ENCODE measurements around the gene CDK19. TPM values are rescaled to one million over a fixed set of nuclear protein-coding genes. Genes with fewer than 3 reads are reported as not detected.
A peak's percentile ranks its signal among the peaks of the same experiment; 100 is the strongest.

CDK19 gene
- polyA plus RNA-seq, 6 donors from 2014 or later, result 0.51 to 5.4 (median 3.9) TPM

DNA sequence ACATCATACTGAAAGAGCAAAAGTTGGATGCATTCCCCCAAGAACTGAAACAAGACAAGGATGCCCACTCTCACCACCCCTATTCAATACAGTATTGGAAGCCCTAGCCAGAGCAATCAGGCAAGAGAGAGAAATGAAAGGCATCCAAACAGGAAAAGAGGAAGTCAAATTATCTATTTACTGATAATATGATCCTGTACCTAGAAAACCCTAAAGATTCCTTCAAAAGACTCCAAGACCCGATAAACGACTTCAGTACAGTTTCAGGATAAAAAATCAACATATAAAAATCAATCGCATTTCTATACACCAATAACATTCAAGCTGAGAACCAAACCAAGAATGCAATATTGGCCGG, 14.5 kb downstream of the CDK19 start:
- H3K27me3 Mint-ChIP-seq, result no peaks in the 10 kb centered on the region
- peak overlapping the region in 5 of 6 donors; percentile 15 to 81 (median 72) for H3K27ac Mint-ChIP-seq
- H3K36me3 Mint-ChIP-seq, result peaks cover 0 to 5% of the 10 kb centered on the region in 2 donors
- peaks cover 0 to 3% (median 0%) of the 10 kb centered on the region in 7 donors for H3K9me3 Mint-ChIP-seq
- peak overlapping the region in 1 of 8 donors; percentile 0 for H3K4me3 Mint-ChIP-seq
- DNase-seq, result no peak
- ATAC-seq (ENCODE audit: low read depth in 2 of 2), result no peak
- peaks cover 38 to 64% (median 44%) of the 10 kb centered on the region in 3 donors for H3K4me1 Mint-ChIP-seq

- no peaks in the 10 kb centered on the region for H3K27me3 Mint-ChIP-seq
- H3K27ac Mint-ChIP-seq, result peak overlapping the region in 5 of 6 donors; percentile 15 to 81 (median 72)
- peaks cover 0 to 5% of the 10 kb centered on the region in 2 donors for H3K36me3 Mint-ChIP-seq
- peaks cover 0 to 3% (median 0%) of the 10 kb centered on the region in 7 donors for H3K9me3 Mint-ChIP-seq
- H3K4me1 Mint-ChIP-seq, result peaks cover 38 to 60% (median 42%) of the 10 kb centered on the region in 3 donors
- no peak overlapping the region for H3K4me3 Mint-ChIP-seq
- no peak for DNase-seq
- ATAC-seq (ENCODE audit: low read depth in 2 of 2), result no peak
Observed at GRCh38 chr6:110800196-110800838, 15.0 kb downstream of the CDK19 start.

GRCh38 chr6:110799655-110800054, 15.6 kb downstream of the CDK19 start:
- Mint-ChIP-seq H3K9me3 (peaks cover 0 to 3% (median 0%) of the 10 kb centered on the region in 7 donors), H3K36me3 (peaks cover 0 to 5% of the 10 kb centered on the region in 2 donors), H3K27ac (peak overlapping the region in 2 of 6 donors; percentile 24 to 31), H3K4me1 (peaks cover 37 to 58% (median 40%) of the 10 kb centered on the region in 3 donors), H3K4me3 (no peak overlapping the region), H3K27me3 (no peaks in the 10 kb centered on the region)
- ATAC-seq (ENCODE audit: low read depth in 2 of 2), result no peak
- DNase-seq, result no peak

DNA sequence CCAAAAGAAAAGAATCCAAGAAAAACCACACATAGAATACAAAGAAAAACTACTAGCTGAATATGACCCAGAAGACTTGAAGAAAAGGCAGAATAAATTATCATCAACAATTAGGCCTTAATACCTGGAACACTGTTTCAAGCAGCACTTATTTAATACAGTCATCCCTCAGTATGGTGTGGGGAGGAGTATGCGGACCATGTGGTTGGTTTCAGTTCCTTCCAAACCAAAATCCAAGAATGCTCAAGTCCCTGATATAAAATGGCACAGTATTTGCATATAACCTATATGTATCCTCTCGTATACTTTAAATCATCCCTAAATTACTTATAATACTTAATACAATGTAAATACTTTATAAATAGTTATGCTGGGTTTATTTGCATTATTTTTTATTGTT, 16.1 kb downstream of the CDK19 start:
- ATAC-seq (ENCODE audit: low read depth in 2 of 2) (peak; percentile 89), DNase-seq (peak; percentile 24)
- Mint-ChIP-seq H3K27me3 (no peaks in the 10 kb centered on the region), H3K27ac (no peak overlapping the region), H3K4me3 (peak overlapping the region in 3 of 8 donors; percentile 20 to 26 (median 26)), H3K9me3 (peaks cover 0 to 3% (median 0%) of the 10 kb centered on the region in 7 donors), H3K36me3 (peaks cover 0 to 5% of the 10 kb centered on the region in 2 donors), H3K4me1 (peaks cover 36 to 58% (median 40%) of the 10 kb centered on the region in 3 donors)

DNA sequence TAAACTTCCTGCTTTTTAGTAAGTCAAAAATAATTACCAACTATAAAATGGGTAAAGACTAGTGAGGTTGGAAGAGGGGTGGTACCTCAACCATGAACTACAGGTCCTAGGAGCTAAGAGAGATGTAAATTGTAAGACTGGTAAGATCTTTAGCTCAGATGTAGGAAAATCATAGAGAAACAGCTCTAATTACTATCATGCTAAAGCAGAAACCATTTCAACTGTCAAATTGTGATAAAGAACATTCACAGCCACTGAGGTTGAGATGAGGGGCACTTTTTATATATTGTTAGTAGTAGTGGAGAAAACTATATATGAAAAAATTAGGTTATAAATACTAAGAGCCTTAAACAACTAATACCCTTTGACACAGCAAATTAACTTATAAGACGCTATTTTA, 20.0 kb downstream of the CDK19 start:
- DNase-seq (no peak), ATAC-seq (ENCODE audit: low read depth in 2 of 2) (no peak)
- Mint-ChIP-seq H3K27ac (no peak overlapping the region), H3K36me3 (peaks cover 0 to 7% of the 10 kb centered on the region in 2 donors), H3K4me3 (no peak overlapping the region), H3K27me3 (no peaks in the 10 kb centered on the region), H3K4me1 (peaks cover 24 to 35% (median 25%) of the 10 kb centered on the region in 3 donors), H3K9me3 (no peaks in the 10 kb centered on the region)

GRCh38 chr6:110786696-110787095, 28.6 kb downstream of the CDK19 start:
- Mint-ChIP-seq H3K27ac (peak overlapping the region in 2 of 6 donors; percentile 11 to 43), H3K27me3 (no peaks in the 10 kb centered on the region), H3K4me1 (peaks cover 26 to 35% (median 33%) of the 10 kb centered on the region in 3 donors), H3K9me3 (peaks cover 0 to 9% (median 7%) of the 10 kb centered on the region in 7 donors), H3K36me3 (peaks cover 7 to 8% of the 10 kb centered on the region in 2 donors), H3K4me3 (no peak overlapping the region)
- ATAC-seq (ENCODE audit: low read depth in 2 of 2), result no peak
- DNase-seq, result no peak

GRCh38 chr6:110786271-110786670, 29.0 kb downstream of the CDK19 start:
- no peak for ATAC-seq (ENCODE audit: low read depth in 2 of 2)
- peaks cover 0 to 9% (median 7%) of the 10 kb centered on the region in 7 donors for H3K9me3 Mint-ChIP-seq

GRCh38 chr6:110784610-110784979, 30.7 kb downstream of the CDK19 start:
- no peak overlapping the region for H3K4me3 Mint-ChIP-seq
- H3K27me3 Mint-ChIP-seq, result no peaks in the 10 kb centered on the region
- peak overlapping the region in 5 of 6 donors; percentile 4 to 46 (median 17) for H3K27ac Mint-ChIP-seq
- ATAC-seq (ENCODE audit: low read depth in 2 of 2) (no peak), DNase-seq (no peak)
- H3K9me3 Mint-ChIP-seq, result peaks cover 0 to 10% (median 8%) of the 10 kb centered on the region in 7 donors
- H3K36me3 Mint-ChIP-seq, result peaks cover 7 to 8% of the 10 kb centered on the region in 2 donors
- peaks cover 34 to 41% (median 35%) of the 10 kb centered on the region in 3 donors for H3K4me1 Mint-ChIP-seq

More at GRCh38 chr6:110786271-110786670, 29.0 kb downstream of the CDK19 start:
- H3K27me3 Mint-ChIP-seq, result no peaks in the 10 kb centered on the region
- DNase-seq, result no peak
- no peak overlapping the region for H3K4me3 Mint-ChIP-seq
- peaks cover 7 to 8% of the 10 kb centered on the region in 2 donors for H3K36me3 Mint-ChIP-seq
- H3K27ac Mint-ChIP-seq, result peak overlapping the region in 2 of 6 donors; percentile 11 to 43
- H3K4me1 Mint-ChIP-seq, result peaks cover 30 to 37% (median 35%) of the 10 kb centered on the region in 3 donors

DNA sequence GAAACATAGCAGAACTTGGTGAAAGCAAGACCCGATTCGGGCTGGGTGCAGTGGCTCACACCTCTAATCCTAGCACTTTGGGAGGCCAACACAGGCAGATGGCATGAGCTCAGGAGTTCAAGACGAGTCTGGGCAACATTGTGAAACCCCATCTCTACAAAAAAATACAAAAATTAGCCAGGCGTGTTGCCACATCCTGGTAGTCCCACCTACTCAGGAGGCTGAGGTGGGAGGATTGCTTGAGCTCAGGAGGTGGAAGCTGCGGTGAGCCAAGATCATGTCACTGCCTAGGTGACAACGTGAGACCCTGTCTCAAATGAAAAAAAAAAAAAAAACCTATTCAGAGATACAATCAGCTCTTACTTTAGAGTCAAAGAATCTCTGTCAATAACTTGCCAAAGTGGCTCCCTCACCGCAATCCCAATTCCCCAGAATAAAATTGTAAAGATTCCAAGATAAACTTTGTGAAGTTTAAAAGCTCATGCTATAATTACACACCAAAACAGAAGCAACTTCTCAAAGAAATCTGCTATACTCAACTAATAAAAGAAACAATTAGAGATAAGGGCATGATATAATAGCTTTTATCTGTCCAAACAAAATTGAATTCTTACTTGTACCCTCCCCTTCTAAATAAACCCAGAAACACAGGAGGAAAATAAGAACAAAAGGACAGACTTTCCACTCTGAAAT, 33.6 kb downstream of the CDK19 start:
- ATAC-seq (ENCODE audit: low read depth in 2 of 2) (no peak), DNase-seq (no peak)
- Mint-ChIP-seq H3K27ac (peak overlapping the region in 3 of 6 donors; percentile 3 to 39 (median 18)), H3K4me1 (peaks cover 34 to 47% (median 43%) of the 10 kb centered on the region in 3 donors), H3K4me3 (peak overlapping the region in 1 of 8 donors; percentile 10), H3K27me3 (no peaks in the 10 kb centered on the region), H3K9me3 (peaks cover 0 to 2% (median 0%) of the 10 kb centered on the region in 7 donors), H3K36me3 (peaks cover 0 to 4% of the 10 kb centered on the region in 2 donors)

- ATAC-seq (ENCODE audit: low read depth in 2 of 2) (no peak), DNase-seq (no peak)
- Mint-ChIP-seq H3K9me3 (peaks cover 0 to 2% (median 0%) of the 10 kb centered on the region in 7 donors), H3K36me3 (peaks cover 0 to 4% of the 10 kb centered on the region in 2 donors), H3K27me3 (no peaks in the 10 kb centered on the region), H3K27ac (peak overlapping the region in 1 of 6 donors; percentile 1), H3K4me3 (no peak overlapping the region), H3K4me1 (peaks cover 19 to 30% (median 21%) of the 10 kb centered on the region in 3 donors)
Observed at GRCh38 chr6:110778333-110778732, 36.9 kb downstream of the CDK19 start.

GRCh38 chr6:110777636-110778035, 37.6 kb downstream of the CDK19 start:
- DNase-seq, result no peak
- no peak for ATAC-seq (ENCODE audit: low read depth in 2 of 2)
- H3K4me3 Mint-ChIP-seq, result peak overlapping the region in 1 of 8 donors; percentile 3
- H3K27ac Mint-ChIP-seq, result peak overlapping the region in 3 of 6 donors; percentile 3 to 90 (median 16)
- H3K36me3 Mint-ChIP-seq, result peaks cover 0 to 4% of the 10 kb centered on the region in 2 donors
- H3K9me3 Mint-ChIP-seq, result peaks cover 0 to 2% (median 0%) of the 10 kb centered on the region in 7 donors
- H3K27me3 Mint-ChIP-seq, result no peaks in the 10 kb centered on the region
- peaks cover 14 to 23% (median 15%) of the 10 kb centered on the region in 3 donors for H3K4me1 Mint-ChIP-seq

- Mint-ChIP-seq H3K27me3 (no peaks in the 10 kb centered on the region), H3K4me1 (peaks cover 12 to 18% (median 17%) of the 10 kb centered on the region in 3 donors), H3K27ac (peak overlapping the region in 1 of 6 donors; percentile 74), H3K9me3 (peaks cover 0 to 4% (median 0%) of the 10 kb centered on the region in 7 donors), H3K36me3 (peaks cover 9 to 12% of the 10 kb centered on the region in 2 donors), H3K4me3 (peak overlapping the region in 1 of 8 donors; percentile 81)
- ATAC-seq (ENCODE audit: low read depth in 2 of 2) (no peak), DNase-seq (no peak)
Observed at GRCh38 chr6:110776413-110776812, 38.9 kb downstream of the CDK19 start.

DNA sequence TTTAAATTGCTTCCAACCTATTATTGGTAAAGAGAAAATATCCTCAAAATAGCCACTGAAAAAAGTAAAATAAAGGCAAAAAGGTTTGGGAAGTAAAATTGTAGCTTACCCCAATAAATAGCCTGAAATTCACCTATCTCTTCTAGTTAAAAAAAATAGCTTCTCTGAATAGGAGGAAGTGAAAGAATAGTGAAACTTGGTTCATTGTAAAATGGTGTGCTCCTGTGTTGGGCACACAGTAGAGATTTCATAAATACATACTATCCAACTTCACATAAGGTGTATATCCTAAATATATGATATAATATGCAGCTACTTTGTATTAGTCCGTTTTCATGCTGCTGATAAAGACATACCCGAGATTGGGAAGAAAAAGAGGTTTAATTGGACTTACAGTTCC, 45.3 kb downstream of the CDK19 start:
- H3K36me3 Mint-ChIP-seq, result peaks cover 11 to 14% of the 10 kb centered on the region in 2 donors
- peak; percentile 21 for DNase-seq
- H3K27me3 Mint-ChIP-seq, result no peaks in the 10 kb centered on the region
- peaks cover 8 to 34% (median 19%) of the 10 kb centered on the region in 3 donors for H3K4me1 Mint-ChIP-seq
- peaks cover 0 to 14% (median 5%) of the 10 kb centered on the region in 7 donors for H3K9me3 Mint-ChIP-seq
- peak; percentile 72 to 73 for ATAC-seq (ENCODE audit: low read depth in 2 of 2)
- H3K27ac Mint-ChIP-seq, result peak overlapping the region in 5 of 6 donors; percentile 49 to 83 (median 70)
- H3K4me3 Mint-ChIP-seq, result peak overlapping the region in 1 of 8 donors; percentile 59

Measured in naive B cell (primary cell).